ENCODE results near the gene EQTN.
"Not testable (repeated sequence)": the region's sequence is repeated elsewhere in the genome, so short reads cannot be mapped to it uniquely, and the experiment has no call there.

The EQTN gene

DNA sequence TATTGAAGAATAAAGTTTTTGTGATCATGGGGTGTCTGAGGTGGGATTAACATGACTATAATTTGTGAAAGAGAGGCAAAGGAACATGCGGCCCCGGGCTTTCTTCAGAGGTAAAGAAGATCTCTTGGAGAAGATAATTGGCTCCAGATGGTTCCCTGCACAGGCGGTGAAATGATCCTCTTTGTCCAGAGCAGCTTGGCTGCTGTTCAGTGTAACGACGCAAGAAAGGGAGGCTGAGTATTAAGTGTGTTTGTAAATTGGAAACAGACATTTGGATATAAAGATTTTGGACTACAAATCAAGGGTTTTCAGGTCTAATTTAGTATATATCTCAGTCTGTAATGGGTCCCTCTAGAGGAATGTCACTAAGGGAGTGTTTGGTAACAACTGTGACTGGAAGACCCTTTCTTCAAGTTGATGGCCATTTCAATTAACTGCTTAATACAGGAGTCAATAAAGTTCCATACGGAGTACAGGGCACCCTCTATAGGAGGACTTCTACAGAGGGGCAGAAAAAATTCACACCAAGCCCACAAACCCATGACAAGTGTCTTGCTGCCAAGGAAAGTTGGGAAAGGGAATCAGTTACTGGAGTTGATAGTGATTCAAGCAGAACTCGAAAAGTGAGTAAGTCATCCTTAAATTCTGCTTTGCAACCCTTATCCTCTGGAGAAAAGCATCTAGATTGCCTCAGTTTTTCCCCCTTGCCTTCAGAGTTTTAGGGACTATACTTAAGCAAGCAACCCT, 4.1 kb downstream of the EQTN start:
- DNase-seq: no peak

GRCh38 chr9:27291292-27291691, 5.7 kb downstream of the EQTN start:
- no peak for DNase-seq

- DNase-seq: no peak
These were observed 14.7 kb downstream of the EQTN start for GRCh38 chr9:27282269-27282668.

DNA sequence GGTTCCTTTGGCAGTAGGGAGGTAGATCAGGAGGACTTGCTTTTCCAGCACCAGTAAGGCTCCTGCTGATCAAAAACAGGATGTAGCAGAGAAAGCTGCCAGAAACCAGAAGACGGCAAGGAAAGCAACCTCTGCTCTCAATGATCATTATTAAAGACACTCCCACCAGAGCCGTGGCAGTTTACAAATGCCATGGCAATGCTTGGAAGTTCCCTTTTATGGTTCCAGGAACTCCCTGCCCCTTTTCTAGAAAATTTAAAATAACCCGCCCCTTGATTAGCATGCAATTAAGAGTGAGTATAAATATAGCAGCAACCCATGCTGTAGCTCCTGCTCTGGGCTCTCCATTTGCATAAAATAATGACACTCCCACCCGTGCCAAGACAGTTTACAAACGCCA, 16.1 kb downstream of the EQTN start:
- no peak for DNase-seq

- no peak for DNase-seq
These were observed 16.7 kb downstream of the EQTN start for GRCh38 chr9:27280249-27280648.

DNA sequence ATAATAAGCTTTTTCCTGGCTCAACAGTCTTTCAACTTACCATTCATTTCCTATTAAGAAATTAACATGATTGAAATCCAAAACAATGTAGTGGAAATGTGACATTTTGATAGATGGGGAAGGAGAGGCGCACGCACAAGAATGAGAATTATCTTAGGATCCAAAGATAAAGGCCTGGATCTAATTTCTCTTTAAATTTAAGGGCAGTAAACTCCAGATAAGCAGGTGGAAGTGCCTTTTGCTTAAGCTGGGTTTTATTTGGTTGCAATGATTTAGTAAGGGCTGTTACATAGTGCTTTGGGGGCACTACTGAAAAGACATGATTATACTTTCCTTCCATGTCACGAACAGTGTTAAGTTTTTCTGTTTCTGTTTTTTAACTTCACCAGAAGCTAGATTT, 17.3 kb downstream of the EQTN start:
- DNase-seq: no peak

DNA sequence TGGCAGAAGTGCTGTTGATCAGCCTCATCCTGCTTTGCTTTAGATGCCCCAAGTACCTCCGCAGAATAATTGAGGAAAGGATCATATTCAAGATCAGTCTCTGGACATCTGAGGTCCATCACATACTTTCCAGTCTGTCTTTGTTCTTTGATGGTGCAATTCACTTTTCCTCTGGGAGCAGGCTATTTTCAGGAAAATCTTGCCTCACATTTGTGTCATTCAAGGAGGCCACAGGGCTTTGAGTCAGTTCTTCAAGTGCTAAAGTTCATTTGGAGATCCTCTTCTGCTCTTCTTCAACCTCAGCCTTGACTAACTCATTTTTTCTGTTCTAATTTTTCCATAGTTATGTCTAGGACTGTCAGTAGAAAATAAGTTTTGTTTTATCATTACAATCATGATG, 18.6 kb downstream of the EQTN start:
- no peak for DNase-seq

DNA sequence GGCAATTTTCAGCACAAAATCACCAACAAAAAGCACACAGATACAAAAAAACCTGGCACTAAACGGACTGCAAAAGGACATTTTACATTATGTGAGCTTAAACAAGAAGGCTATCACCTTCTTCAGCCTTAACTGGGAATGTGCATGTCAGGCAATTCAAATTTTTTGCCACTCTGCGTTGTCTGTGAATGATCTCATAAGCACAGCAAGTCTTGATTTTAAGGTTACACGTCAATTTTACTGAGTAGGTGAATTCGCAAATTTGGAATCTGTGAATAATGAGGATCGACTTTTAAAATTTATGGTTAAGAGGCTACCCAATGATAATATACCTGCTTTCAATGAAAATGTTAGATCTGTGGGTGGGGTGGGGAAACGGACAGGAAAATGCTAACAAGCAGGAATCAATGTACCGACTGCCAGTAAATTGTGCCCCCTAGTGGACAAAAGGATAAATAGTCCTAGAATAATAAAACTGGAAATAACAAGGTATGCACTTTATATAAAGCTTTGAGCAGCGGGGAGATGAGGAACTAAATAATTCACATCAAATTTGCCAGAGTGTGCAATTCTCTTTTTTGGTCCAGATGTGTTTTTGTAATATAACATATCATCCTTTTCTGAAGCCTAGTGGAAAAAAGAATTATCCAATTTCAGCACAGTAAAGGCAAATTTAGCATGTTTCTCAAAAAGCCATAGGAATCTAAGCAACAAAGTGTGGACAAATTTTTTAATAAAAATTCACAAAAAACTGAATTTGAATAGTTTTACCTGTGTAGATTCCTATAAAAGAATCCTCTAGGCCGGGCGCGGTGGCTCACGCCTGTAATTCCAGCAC, 20.5 kb downstream of the EQTN start:
- DNase-seq: peak in 1 of 2 donors; percentile 2

GRCh38 chr9:27273186-27273585, 23.8 kb downstream of the EQTN start:
- DNase-seq: no peak

GRCh38 chr9:27272103-27272502, 24.8 kb downstream of the EQTN start:
- no peak for DNase-seq

DNA sequence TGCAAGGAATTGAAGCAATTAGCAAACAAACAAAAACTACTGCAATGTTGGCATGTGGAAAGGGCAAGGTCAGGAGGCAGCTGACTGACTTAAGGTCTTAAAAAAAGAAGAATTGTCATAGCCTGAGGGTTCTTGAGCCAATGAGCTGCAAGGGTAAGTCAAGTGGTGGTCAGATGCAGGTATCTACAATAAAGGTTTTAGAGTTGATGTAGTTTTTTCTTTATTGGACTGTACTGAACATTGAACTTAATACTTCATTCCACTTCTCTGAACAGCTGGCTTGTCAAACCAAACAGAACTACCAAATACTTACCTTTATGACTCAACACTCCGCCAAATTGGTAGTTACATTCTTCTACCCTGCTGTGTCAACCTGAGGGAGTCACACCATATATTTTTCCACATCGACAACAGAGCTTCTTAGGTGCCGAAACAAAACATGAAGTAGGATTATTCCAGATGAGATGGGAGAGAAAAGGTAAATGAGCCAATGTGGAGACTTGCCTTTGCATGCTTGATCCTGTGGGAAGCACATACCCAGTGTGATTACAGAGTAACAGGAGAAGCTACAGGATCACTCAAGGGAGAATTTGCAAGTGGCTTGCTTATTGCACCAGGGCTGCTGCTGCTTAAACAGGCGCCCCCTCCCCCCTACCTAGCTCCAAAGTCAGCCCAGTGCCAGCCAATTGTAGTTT, 35.3 kb downstream of the EQTN start:
- no peak for DNase-seq

DNA sequence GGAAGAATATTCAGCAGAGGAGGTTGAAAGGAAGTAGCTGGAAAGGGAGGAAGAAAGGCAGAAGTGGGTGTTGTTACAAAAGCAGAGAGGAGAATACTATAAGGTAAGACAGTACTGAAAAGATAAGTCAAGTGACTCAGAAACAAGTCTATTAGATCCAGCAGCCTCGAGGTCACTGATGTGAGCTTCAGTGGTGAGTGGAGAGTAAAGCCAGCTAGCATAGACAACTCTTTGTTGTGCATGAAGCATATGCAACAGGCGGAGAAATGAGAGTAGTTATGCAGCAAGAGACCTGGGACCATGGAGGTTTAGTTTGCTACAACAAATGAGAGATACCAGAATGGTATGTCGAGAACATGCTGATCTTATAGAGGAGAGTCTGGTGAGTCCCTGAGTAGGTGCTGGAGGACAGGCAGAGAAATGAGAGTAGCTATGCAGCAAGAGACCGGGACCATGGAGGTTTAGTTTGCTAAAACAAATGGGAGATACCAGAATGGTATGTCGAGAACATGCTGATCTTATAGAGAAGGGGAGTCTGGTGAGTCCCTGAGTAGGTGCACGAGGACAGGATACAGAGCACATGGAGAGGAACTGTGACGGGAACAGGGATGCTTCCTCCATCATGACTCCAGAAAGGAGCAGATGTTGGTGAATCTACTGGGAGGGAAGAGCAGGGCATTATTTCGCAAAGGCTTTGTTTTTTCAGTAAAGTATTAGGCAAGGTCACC, 36.0 kb downstream of the EQTN start:
- DNase-seq: no peak

DNA sequence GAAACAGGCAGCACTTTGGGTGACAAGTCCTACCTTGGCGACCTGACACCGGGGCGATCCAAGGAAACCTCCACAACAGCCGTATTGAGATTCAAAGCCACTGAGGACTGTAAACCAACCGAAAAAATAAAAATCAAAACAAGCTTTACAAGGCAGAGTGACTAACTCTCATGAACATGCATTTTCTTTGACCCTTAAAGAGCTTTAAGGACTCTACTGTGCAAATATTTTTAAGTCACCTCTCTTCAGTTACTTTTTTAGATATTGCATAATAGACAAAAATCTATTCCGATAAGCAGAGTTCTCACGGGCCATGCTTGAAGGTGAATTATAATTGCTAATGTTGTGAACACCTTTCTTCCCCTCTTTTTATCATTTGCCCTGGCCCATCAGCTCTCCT, 38.3 kb downstream of the EQTN start:
- no peak for DNase-seq

DNA sequence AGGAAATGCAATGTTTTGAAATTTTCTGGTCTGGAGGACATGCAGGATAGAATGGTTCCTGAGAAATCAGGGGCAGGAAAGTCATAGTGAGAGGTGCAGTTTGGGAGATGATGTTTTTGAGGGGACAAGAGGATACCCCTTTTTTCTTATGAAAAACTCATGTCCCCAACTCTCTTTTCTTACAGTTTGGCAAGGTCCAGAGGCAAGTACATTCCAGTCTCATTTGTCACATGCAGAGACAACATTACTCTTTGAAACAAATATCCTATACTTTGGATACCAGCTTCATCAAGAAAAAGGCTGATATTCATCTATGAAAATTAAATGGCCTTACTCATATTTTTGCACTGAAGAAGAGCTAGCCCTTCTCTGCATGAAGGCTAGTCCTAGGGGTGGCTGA, 48.2 kb downstream of the EQTN start:
- no peak for DNase-seq

DNA sequence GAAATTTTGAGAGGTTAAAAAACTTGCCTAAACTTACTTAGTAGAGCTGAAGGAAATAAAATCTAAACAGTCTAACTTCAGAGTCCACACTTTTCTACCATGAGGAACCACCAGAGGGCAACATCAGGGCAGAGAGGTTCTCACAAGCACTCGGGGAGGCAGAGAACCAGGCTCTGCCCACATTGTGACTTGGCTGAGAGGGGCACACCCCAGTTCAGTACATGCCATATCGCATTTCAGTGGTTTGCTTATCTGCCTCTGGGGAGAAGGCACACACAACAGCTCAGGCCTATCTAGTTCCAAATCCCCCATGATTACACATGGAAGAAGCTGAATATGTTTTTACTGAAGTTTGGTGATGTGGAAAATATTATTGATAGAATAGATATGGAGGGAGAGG, 49.2 kb downstream of the EQTN start:
- DNase-seq: no peak

DNA sequence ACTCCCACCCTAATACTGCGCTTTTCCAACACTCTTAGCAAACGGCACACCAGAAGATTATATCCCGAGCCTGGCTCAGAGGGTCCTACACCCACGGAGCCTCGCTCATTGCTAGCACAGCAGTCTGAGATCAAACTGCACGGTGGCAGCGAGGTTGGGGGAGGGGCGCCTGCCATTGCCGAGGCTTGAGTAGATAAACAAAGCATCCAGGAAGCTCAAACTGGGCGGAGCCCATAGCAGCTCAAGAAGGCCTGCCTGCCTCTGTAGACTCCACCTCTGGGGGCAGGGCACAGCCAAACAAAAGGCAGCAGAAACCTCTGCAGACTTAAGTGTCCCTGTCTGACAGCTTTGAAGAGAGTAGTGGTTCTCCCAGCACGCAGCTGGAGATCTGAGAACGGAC, 57.3 kb downstream of the EQTN start:
- not testable (repeated sequence) for DNase-seq
